GM21447 (cell line): Measurements from ENCODE around the gene LINC00632.
"Not testable (repeated sequence)": the region's sequence is repeated elsewhere in the genome, so short reads cannot be mapped to it uniquely, and the experiment has no call there.

Experiments
- ATAC-seq: cut with Tn5 transposase; IDR thresholded peaks from one replicate; pipeline ENCODE4 v1.9.1; 2021; ENCODE audit not compliant: unreplicated experiment

The LINC00632 gene

DNA sequence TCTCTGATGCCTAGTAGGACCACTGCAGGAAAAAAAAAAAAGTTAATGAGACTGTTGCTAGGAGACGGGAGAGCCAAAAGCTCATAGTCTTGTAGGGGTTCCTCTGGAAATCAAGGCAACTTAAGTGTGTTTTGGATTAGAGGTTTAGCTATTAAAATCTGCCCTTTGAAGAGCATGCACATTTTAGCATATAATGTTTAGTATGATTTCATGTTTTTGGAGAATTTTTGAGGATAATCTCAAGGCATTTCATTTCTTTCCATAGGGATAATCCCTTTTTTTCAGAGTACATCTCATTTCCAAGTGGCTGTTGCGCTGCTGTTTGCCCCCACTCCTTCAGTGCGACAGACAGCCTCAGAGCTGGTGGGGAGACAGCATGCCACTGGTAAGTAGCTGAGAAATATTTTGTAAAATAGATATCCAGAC is at the start of gene LINC00632:
TSS of gene LINC00632 (plus strand) at position 339 of the 426 bp plus-strand sequence.
- no peak for ATAC-seq

- no peak for ATAC-seq
These were observed 47.9 kb upstream of the LINC00632 start for GRCh38 chrX:140661643-140662042.

DNA sequence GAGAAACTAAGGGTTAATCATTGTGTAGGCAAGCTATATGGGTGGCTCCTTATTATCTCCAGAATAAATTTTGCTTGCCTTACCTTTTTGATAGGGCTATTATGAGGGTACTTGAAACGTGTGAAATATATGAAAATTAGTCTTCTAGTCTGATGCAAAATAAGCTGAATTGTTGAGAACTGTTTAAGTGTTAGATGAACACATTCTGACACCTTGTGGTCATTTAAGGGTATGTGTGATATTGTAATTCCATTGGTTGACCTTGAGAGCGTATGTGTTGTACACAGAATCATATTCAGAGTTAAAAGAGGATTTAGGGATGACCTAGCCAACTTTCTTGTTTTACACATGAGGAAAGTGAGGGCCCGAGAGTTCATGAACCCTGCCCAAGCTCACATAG is 44.6 kb upstream of the LINC00632 start:
- no peak for ATAC-seq

DNA sequence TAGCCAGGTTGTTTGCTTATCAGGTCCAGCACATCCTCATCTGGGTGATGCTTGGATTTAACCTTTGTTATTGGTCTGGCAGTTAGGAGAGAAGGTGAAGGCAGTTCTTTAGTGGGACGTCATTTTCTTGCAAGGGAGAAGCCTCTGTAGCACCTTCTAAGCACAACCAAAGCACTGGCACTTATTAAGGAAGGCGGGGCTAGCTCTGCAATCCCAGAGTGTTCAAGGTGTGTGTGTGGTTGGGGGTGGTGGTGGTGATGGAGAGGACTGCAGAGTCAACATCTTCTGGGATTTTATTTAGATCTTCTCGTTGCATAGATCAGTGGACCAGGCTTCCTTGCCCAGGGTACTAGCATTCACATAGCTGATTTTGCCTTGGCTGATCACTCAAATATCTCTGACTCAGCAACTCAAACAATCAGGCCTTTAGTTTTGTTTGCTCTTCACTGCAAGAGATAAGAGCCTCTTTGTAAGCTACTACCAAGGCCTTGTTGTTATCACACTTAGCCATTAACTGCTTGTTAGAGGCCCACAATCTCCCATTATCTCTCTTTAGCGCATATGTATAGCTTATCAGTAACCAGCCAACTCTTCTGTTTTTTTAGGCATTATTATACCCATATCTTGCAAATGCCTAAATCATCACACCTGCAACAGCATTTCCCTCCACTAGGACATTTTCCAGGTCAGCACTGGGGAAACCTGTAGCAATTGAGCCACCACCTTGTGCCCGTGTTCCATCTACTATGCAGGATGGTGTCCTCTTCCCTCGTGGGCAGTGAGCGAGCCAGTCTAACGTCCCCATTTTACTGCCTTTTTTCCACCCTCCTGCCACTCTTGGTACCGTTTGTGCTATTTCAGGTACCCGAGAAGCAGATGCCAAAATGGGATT is 36.5 kb upstream of the LINC00632 start:
- ATAC-seq: no peak

DNA sequence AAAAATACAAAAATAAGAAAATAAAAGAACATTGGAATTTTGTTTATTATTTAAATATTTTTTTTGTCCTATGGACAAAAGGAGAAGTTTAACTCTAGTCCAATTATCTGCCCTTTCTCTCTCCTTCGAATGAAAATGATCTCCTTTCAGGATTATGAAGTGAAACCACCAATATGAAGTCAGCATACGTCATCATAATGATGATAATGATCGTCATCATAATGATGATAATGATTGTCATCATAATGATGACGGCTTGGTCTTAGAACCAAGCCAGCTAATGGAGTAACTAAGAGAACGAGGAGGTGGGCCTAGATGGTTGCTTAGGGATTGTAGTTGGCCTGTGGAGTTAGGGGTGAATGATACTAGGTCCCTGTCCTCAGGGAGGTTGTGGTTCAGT is 21.9 kb upstream of the LINC00632 start:
- no peak for ATAC-seq

DNA sequence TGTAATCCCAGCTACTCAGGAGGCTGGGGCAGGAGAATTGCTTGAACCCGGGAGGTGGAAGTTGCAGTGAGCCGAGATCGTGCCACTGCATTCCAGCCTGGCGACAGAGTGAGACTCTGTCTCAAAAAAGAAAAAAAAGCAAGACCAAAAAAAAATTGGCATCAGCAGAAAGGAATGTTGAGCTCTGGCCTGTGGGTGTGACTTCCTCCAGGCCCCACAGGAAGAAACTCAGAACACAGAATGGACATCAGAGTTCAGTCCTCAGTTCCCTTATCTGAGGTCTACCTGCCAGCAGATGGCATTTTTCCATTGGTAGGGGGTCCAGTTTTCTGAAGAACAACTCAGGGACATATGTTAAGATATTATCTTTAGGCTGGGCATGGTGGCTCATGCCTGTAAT is 18.0 kb upstream of the LINC00632 start:
- not testable (repeated sequence) for ATAC-seq

DNA sequence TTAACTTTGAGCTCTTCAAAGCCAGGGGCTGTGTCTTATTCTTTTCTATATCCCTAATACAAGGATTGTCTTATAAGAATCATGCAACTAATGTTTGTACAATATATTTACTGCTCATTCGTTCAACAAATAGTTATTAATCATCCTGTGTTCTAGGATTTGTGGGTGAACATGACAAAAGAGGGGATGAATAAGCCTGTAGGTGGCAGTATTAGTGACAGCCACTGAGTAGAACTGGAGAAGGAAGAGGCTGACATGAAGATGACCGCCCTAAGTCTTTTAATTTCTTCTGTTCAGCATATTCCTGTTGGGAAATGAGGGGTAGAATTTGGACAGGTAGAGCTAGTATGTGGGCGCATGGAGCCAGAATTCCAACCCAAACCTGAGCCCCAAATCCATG is 11.9 kb upstream of the LINC00632 start:
- ATAC-seq: no peak

- ATAC-seq: no peak
These were observed 8.1 kb upstream of the LINC00632 start for GRCh38 chrX:140701480-140701879.

DNA sequence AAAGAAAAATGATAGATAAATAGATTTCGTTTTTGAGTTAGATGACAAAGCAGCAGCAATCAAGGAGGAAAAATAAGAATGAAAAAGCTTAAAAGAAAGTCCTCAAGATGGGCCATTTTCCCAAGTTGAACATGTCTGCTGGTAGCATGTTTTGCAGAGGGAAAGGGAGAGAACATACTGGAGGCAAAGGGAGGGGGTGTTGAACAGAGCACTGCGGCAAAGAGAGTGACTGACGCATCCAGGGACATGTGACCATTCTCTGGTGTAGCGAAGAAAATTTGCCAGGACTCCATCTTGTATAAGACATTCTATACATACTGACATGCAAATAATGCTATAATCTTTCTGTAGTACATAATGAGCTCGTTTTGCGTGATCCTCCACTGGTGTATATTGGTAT is 1.2 kb downstream of the LINC00632 start:
- no peak for ATAC-seq

DNA sequence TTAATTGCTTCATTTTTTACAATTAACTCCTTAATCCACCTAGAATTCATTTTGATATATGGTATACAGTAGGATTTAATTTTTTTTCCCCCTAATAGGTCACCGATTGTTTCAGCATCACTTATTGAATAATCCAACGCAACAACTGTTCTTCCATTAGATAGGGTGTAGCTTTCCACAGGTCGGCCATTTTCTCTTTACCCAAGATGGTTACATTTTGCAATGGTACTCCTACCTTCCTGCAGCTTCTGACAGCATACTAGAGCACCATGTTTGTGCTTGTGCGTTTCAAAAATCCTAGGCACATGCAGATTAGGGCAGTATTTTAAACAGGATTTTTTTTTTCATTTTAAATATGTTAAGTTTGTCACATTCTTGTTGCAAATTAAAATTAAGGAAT is 2.3 kb downstream of the LINC00632 start:
- ATAC-seq: no peak

- ATAC-seq: no peak
These were observed 3.0 kb downstream of the LINC00632 start for GRCh38 chrX:140712413-140713173.

- ATAC-seq: no peak
These were observed 3.6 kb downstream of the LINC00632 start for GRCh38 chrX:140713174-140713539.

DNA sequence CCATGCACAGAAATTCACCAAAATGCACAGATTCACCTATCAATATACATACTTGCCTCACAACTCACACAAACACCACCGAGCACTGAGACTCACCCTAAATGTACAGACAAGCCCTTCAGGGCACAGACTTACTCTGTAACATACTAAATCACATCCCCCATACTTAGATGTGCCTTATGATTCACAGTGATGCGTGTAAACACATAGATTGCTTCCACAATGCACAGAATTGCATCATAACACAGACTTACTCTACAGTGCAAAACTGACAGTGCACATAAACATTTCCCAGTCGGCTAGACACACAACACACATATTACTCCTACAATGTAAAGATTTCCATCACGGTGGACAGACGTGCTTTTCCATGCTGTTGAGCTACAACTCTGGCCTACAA is 6.2 kb downstream of the LINC00632 start:
- no peak for ATAC-seq

GRCh38 chrX:140723121-140723715 is 13.7 kb downstream of the LINC00632 start:
- no peak for ATAC-seq

GRCh38 chrX:140724309-140724708 is 14.8 kb downstream of the LINC00632 start:
- no peak for ATAC-seq

DNA sequence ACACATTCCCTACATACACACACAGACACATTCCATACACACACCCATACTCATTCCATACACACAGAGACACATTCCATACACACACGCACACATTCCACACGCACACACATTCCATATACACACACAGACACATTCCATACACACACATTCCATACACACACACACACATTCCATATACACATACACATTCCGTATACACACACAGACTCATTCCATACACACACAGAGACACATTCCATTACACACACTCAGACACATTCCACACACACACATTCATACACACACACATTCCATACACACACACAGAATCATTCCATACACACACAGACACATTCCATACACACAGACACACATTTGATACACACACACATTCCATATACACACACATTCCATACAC is 15.2 kb downstream of the LINC00632 start:
- ATAC-seq: no peak

DNA sequence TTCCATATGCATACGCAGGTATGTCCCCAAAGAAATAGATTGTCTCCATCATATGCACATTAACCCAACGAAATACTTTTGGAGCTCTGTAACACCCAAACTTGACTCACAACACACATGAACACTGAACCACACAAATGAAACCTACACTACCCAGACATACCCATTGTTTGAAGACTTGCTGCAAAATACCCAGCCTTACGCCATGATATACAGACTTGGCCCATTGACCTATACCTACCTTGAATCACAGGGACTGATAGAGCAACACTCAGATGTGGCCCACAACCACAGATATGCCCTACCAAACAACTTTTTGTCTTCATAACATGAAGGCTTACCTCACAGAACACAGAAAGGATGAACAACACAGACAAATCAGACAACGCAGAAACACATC is 15.9 kb downstream of the LINC00632 start:
- no peak for ATAC-seq

- no peak for ATAC-seq
These were observed 24.3 kb downstream of the LINC00632 start for GRCh38 chrX:140733766-140734342.

DNA sequence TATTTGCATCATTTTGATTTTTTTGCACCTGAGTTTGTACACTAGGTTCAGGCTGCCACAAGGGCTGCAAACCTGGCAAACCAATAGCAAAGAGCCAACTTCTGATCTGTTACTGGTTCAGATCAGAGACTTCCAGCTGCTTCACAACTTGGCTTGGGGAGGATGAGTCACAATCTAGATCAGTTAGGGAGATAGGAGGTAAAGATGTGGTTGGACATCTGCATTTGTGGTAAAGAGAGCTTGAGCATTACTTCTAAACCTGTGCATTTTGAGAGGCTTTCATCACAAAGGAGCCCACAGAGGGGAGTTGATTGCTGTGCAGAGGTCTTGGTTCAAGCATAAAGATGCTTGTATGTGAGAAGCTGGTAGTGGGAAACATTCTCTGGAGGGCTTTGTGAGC is 34.5 kb downstream of the LINC00632 start:
- no peak for ATAC-seq

- no peak for ATAC-seq
These were observed 47.4 kb downstream of the LINC00632 start for GRCh38 chrX:140756941-140757340.

DNA sequence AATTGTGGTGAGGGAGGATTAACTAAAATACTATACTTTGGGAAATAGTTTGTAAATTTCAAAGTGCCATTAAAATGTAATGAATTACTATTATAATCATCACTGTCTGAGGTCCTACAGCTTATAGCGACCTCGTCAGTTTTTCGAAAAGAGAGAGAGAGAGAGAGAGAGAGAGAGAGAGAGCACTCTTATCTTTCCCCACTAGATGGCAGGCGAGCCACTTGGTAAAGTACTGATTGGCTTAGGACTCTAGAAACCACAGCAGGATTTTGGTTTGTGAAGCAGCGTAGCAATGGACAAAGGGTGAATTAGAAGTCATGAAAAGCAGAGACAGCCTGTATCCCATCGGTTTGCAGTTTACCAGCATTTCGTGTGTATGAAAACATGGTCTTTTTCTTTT is 52.5 kb downstream of the LINC00632 start:
- peak; percentile 83 for ATAC-seq
